Measurements from ENCODE around the gene P2RX3. TPM values are rescaled to one million over a fixed set of nuclear protein-coding genes. Genes with fewer than 3 reads are reported as not detected.

P2RX3 gene
- total RNA-seq, 1 donor from 2014 or later = not detected

DNA sequence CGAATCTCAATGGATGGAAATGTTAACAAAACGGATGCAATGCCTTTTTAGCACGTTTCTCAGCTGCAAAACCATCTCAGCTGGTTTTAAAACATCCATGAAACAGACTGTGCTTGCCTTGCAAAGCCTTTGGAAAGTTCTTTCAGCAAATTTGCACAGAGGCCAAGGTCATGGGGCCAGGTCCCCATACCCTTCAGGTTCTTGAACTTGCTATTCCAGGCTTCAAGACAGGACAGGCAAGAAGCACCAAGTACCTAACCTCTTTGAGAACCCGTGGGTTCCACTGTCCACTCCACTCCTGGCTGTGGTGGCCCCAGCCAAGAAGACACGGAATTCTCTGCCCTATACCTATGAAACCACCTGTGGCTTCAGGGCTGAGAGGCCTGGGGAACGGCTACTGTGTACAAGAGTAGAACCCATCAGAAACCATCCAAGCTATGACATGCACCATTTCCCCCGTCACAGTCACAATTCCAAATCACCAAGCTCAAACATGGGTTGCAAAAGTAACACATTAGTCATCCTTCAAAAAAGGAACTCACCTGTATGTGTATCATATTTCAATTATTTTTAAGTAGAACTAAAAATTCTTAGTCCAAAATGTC is 30.4 kb upstream of the P2RX3 start:
- DNase-seq (ENCODE audit: low spot score, unreplicated experiment) = no peak
- Mint-ChIP-seq H3K4me3 (ENCODE audit: low read depth) (no peak overlapping the region), H3K27me3 (no peaks in the 10 kb centered on the region), H3K27ac (no peak overlapping the region), H3K9me3 (ENCODE audit: low read depth) (no peaks in the 10 kb centered on the region), H3K4me1 (ENCODE audit: low read depth) (peaks cover 35% of the 10 kb centered on the region), H3K36me3 (ENCODE audit: insufficient read depth) (peaks cover 31% of the 10 kb centered on the region)
- TF ChIP-seq, protein P1, sequence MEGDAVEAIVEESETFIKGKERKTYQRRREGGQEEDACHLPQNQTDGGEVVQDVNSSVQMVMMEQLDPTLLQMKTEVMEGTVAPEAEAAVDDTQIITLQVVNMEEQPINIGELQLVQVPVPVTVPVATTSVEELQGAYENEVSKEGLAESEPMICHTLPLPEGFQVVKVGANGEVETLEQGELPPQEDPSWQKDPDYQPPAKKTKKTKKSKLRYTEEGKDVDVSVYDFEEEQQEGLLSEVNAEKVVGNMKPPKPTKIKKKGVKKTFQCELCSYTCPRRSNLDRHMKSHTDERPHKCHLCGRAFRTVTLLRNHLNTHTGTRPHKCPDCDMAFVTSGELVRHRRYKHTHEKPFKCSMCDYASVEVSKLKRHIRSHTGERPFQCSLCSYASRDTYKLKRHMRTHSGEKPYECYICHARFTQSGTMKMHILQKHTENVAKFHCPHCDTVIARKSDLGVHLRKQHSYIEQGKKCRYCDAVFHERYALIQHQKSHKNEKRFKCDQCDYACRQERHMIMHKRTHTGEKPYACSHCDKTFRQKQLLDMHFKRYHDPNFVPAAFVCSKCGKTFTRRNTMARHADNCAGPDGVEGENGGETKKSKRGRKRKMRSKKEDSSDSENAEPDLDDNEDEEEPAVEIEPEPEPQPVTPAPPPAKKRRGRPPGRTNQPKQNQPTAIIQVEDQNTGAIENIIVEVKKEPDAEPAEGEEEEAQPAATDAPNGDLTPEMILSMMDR (IDR thresholded peaks at IDR 0.05; ENCODE audit: unreplicated experiment) = no peak

- no peak overlapping the region for H3K4me3 Mint-ChIP-seq (ENCODE audit: low read depth)
- no peak for DNase-seq (ENCODE audit: low spot score, unreplicated experiment)
- H3K27me3 Mint-ChIP-seq = no peaks in the 10 kb centered on the region
- H3K4me1 Mint-ChIP-seq (ENCODE audit: low read depth) = peaks cover 30% of the 10 kb centered on the region
- peak overlapping the region; percentile 24 for H3K27ac Mint-ChIP-seq
- no peaks in the 10 kb centered on the region for H3K9me3 Mint-ChIP-seq (ENCODE audit: low read depth)
- TF ChIP-seq, protein P1 (IDR thresholded peaks at IDR 0.05; ENCODE audit: unreplicated experiment) = no peak
- H3K36me3 Mint-ChIP-seq (ENCODE audit: insufficient read depth) = peaks cover 27% of the 10 kb centered on the region
Measured at GRCh38 chr11:57308426-57309060, 29.6 kb upstream of the P2RX3 start.

DNA sequence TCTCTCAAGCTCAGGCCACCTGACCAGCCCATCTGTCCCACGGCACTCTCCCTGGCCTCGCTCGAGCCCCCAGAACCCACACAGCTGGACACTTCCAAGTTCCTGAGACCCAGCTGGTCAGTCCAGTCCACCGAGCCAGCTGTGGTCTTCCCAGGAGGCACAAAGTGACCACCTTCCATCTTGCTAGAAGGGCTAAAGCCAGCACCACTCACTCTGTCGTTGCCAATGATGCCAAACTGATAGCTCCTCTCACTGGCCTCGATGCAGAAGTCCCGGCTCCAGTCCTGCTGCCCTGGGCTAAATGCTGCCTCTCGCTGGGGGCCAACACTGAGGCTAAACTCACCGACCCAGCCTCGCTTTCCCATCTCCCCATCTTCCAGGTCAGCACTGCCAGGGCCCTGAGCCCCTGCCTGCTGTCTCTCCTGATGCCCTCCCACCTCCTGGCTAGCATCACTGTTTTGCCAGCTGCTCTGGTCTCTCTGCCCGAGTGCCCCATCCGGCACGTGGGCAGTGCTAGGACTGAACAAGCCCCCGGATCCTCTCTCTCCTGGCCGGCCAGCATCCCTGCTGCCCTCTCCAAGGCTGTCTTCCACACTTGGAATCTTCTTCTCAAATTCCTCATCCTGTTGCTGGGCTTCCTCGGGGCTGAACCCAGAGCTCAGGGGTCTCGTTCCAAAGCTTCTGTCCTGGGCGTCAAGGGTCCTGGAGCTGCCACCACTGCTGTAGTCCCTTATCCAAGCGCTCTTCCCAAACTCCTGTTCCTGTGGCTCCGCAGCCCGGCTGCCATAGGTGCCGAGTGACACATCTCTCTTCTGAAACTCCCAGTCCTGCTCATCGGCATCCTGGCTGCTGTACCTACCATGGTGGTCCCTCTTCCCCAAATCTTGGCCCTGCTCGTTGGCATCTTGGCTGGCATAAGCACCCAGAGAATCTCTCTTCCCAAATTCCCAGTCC is 28.8 kb upstream of the P2RX3 start:
- TF ChIP-seq, protein P1 (IDR thresholded peaks at IDR 0.05; ENCODE audit: unreplicated experiment) = no peak
- peaks cover 27% of the 10 kb centered on the region for H3K36me3 Mint-ChIP-seq (ENCODE audit: insufficient read depth)
- no peak for DNase-seq (ENCODE audit: low spot score, unreplicated experiment)
- no peak overlapping the region for H3K27ac Mint-ChIP-seq
- H3K27me3 Mint-ChIP-seq = no peaks in the 10 kb centered on the region
- no peaks in the 10 kb centered on the region for H3K9me3 Mint-ChIP-seq (ENCODE audit: low read depth)
- peaks cover 22% of the 10 kb centered on the region for H3K4me1 Mint-ChIP-seq (ENCODE audit: low read depth)
- H3K4me3 Mint-ChIP-seq (ENCODE audit: low read depth) = no peak overlapping the region

DNA sequence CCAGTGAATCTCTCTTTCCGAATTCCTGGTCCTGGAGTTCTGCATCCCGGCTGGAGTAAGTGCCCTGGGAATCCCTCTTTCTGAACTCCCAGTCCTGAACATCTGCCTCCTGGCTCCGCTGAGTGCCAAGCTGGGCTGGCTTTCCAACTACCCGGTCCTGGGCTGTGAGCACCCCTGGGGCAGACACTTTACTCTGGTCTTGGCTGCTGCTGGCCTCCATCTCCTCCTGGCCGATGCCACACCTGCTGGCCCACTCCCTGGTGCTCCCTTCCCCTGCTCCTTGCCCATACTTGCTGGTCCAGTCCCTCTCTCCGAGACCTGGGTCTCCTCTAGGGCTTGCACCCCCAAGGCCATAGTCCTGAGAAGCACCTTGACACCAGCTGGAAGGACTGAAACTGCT is 28.1 kb upstream of the P2RX3 start:
- peaks cover 20% of the 10 kb centered on the region for H3K4me1 Mint-ChIP-seq (ENCODE audit: low read depth)
- peaks cover 27% of the 10 kb centered on the region for H3K36me3 Mint-ChIP-seq (ENCODE audit: insufficient read depth)
- DNase-seq (ENCODE audit: low spot score, unreplicated experiment) = no peak
- no peak overlapping the region for H3K27ac Mint-ChIP-seq
- TF ChIP-seq, protein P1 (IDR thresholded peaks at IDR 0.05; ENCODE audit: unreplicated experiment) = no peak
- H3K4me3 Mint-ChIP-seq (ENCODE audit: low read depth) = no peak overlapping the region
- H3K27me3 Mint-ChIP-seq = no peaks in the 10 kb centered on the region
- no peaks in the 10 kb centered on the region for H3K9me3 Mint-ChIP-seq (ENCODE audit: low read depth)

DNA sequence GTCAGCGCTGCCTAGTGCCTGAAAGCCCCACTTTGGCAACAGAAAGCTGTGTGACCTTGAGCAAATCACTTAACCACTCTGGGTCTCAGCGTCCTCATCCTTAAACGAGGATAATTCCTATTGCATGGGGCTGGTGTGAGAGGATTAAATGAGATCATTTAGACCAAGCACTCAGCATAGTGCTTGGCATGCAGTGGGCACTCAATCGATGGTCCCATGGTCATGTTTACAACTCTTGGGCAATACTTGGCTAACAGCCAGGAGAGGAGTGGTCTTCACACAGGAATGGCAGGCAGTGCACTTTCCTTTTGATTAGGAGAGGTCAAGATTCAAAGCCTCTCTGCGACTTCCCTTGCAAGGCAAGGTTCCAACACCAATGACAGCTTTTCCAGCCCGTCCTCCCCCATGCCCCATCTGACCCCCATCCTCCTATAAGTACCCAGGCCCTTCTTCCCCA is 27.5 kb upstream of the P2RX3 start:
- Mint-ChIP-seq H3K4me3 (ENCODE audit: low read depth) (peak overlapping the region; percentile 52), H3K4me1 (ENCODE audit: low read depth) (peaks cover 20% of the 10 kb centered on the region), H3K36me3 (ENCODE audit: insufficient read depth) (peaks cover 27% of the 10 kb centered on the region), H3K27me3 (no peaks in the 10 kb centered on the region), H3K27ac (peak overlapping the region; percentile 41), H3K9me3 (ENCODE audit: low read depth) (no peaks in the 10 kb centered on the region)
- TF ChIP-seq, protein P1 (IDR thresholded peaks at IDR 0.05; ENCODE audit: unreplicated experiment) = no peak
- DNase-seq (ENCODE audit: low spot score, unreplicated experiment) = no peak
